ENCODE measurements around the gene IFNB1. TPM values are rescaled to one million over a fixed set of nuclear protein-coding genes. Genes with fewer than 3 reads are reported as not detected.
A peak's percentile ranks its signal among the peaks of the same experiment; 100 is the strongest.

Gene IFNB1
- total RNA-seq, 1 donor from 2014 or later, result not detected

- no peak for DNase-seq (ENCODE audit: extremely low read depth, low read depth, low spot score)
Measured at GRCh38 chr9:21070906-21071305, 6.8 kb downstream of the IFNB1 start.

DNA sequence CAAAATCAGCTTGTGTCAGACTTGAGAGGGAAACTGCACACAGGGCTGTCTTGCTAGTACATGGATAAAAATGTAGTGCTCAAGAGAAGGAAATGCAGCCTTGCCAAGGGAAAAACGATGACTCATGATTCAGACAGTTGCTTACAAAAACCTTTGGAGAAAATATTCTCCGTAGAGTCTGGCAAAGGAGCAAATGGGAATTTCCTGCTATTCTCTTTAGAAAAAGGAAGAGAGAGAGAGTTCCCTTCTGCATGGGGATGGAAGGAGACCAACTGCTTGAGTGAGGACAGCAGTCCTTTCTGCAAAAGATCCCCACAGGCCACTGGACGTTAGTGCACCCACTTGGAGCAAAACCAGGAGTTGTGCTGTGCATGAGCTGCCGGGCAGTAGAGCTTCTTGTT, 7.6 kb downstream of the IFNB1 start:
- DNase-seq (ENCODE audit: extremely low read depth, low read depth, low spot score), result peak; percentile 92

DNA sequence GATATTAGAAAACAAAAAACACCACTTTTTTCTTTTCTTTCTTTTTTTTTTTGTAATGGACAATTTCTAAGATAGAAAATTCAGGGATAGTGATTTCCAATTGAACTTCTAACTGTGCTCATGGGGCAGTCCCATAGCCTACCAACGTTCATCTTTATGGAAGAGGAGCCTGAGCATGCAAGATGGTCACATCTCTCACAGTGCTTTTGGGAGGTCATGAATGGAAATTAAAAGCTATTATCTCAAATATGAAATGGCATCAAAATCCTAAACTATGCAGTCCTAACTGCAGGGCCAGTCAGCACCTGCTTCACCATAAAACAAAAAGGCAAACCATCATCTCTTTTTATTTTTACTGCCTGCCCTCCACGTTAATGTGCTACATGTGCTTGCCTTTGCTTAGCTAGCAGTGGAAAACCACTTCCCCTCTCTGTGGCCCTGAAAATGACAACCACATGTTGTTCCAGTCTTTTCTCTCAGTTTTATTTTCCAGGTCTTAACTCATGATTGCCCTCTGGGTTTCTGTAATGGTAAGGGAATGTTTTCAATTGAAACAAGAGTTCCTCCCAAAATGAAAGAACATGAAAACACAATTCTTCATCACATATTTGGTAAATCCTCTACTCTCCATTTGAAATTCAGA, 16.7 kb downstream of the IFNB1 start:
- no peak for DNase-seq (ENCODE audit: extremely low read depth, low read depth, low spot score)

GRCh38 chr9:21056931-21057330, 20.8 kb downstream of the IFNB1 start:
- DNase-seq (ENCODE audit: extremely low read depth, low read depth, low spot score), result no peak

DNA sequence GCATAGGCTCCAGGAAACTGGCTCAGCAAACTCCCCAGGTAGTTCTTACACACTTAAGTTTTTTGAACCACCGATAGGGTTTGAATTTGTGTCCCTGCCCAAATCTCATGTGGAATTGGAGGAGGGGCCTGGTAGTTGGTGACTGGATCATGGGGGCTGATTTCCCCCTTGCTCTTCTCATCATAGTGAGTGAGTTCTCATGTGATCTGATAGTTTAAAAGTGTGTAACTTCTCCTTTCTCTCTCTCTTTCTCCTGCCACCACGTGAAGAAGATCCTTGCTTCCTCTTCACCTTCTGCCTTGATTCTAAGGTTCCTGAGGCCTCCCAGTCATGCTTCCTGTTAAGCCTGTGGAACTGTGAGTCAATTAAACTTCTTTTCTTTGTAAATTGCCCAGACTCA, 23.9 kb downstream of the IFNB1 start:
- DNase-seq (ENCODE audit: extremely low read depth, low read depth, low spot score), result no peak

- no peak for DNase-seq (ENCODE audit: extremely low read depth, low read depth, low spot score)
Measured at GRCh38 chr9:21047281-21047691, 30.5 kb downstream of the IFNB1 start.

DNA sequence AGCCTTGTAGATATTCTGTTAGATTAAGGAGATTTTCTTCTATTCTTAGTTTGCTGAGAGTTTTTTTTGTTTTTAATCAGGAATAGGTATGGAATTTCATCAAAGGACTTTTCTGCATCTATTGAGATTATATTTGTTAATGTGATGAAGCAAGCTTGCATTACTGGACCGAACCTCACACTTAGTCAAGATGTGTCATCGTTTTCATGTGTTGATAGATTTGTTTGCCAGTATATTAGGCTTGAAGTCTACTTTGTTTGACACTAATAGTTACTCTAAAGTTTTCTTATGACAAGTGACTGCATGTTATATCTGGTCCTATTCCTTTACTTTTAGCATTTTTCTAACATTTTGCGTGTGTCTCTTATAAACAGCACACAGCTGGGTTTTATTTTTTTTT, 33.9 kb downstream of the IFNB1 start:
- DNase-seq (ENCODE audit: extremely low read depth, low read depth, low spot score), result no peak

- no peak for DNase-seq (ENCODE audit: extremely low read depth, low read depth, low spot score)
Measured at GRCh38 chr9:21042466-21042865, 35.3 kb downstream of the IFNB1 start.

DNA sequence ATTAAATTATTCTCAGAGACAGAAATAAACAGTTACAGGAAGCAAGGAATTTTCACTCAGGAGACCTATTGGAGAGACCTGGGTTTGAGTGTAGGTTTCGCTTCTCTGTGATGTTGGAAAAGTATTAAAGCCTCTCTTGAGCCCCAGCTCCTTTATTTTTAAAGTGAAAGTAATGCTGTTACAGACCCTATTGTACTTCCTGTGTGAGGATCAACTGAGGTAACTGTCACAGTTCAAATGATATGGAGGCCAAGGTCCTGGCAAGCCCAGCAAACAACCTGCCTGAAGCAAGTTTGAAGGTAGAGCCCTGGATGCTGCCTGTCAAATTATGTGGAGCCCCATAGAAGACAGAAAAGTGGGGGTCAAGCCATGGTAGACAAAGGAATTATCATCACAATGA, 38.4 kb downstream of the IFNB1 start:
- DNase-seq (ENCODE audit: extremely low read depth, low read depth, low spot score), result no peak

DNA sequence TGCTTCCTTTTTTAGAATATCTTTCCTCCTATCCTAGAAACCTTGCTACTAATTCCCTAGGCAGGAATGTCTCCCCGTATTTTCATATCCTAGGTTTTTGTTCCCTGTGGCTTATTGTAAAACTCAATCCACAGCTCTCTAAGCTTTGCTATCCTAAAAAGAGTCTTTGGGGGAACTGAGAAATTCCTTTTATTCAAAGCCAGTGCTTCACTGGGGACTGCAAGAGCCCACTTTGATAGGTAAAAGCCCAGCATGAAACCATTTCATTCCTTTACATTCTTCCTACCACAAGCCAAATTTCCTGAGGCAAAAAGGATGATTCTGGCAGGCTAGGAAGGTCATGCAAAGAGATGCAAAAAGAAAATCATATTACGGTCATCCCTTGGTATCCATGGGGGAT, 40.5 kb downstream of the IFNB1 start:
- no peak for DNase-seq (ENCODE audit: extremely low read depth, low read depth, low spot score)

GRCh38 chr9:21031808-21032183, 45.9 kb downstream of the IFNB1 start:
- no peak for DNase-seq (ENCODE audit: extremely low read depth, low read depth, low spot score)

- DNase-seq (ENCODE audit: extremely low read depth, low read depth, low spot score), result no peak
Measured at GRCh38 chr9:21031091-21031807, 46.5 kb downstream of the IFNB1 start, which contains the start of gene HACD4. HACD4 (minus strand) TSS chr9:21031640; CDS start chr9:21031590, 50 bp downstream.

DNA sequence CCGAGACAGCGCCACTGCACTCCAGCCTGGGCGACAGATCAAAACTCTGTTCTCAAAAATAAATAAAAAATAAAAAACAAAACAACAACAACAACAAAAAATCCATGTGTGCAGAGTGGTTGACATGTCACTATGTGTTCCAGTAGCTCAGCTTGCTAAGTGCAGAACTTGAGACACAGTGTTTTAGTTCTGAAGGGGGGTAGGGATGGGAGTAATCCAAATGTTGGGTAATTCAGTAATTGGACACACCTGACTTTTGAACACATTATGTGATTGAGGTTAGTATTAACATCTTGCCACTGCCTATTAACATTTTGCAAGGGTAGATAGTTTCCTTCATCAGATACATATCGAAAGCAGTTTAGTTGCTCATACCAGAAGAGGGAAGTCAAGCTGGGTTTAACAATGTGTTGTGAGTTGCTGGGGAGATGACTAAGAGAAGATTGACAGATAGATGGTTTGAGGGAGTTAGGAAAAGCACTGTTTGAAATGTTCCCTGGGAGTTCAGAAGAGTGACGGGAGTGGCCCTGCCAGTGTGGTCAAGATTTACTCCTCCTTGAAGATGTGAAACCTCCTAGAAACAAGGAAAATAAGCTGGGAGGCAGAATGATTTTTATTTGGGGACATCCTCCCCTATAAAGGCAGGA, 47.2 kb downstream of the IFNB1 start:
- no peak for DNase-seq (ENCODE audit: extremely low read depth, low read depth, low spot score)

- DNase-seq (ENCODE audit: extremely low read depth, low read depth, low spot score), result no peak
Measured at GRCh38 chr9:21029661-21030060, 48.1 kb downstream of the IFNB1 start.

GRCh38 chr9:21028466-21028865, 49.3 kb downstream of the IFNB1 start:
- DNase-seq (ENCODE audit: extremely low read depth, low read depth, low spot score), result no peak

DNA sequence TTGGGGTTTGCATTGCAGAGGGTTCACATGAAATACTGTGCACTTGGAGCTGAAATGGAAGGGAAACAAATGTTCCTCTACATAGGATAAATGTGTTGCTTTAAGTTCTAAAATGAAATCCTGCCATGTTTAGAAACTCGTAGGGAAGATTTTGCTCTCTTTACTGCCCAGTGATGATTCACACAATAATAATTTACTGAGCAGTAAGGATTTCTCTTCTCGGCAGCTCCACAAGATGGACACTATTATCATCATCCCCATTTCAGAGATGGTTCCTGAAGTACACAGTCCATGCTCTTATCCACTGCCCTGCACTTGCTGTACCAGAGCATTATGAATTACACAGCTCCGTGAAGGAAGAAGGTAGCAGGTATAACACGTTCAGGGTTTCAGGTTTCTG, 50.4 kb downstream of the IFNB1 start:
- DNase-seq (ENCODE audit: extremely low read depth, low read depth, low spot score), result no peak

Other genes with a start within 250 kb of the IFNB1 start
- 2.0 and 2.8 TPM in 2 replicates for gene HACD4, start 46.3 kb downstream of the IFNB1 start, total RNA-seq
- not detected in 2 replicates for gene IFNW1, start 63.9 kb upstream of the IFNB1 start, total RNA-seq
- not detected in 2 replicates for gene IFNA21, start 88.7 kb upstream of the IFNB1 start, total RNA-seq
- gene IFNA4, start 109.6 kb upstream of the IFNB1 start, total RNA-seq, result not detected in 2 replicates
- gene IFNA7, start 124.3 kb upstream of the IFNB1 start, total RNA-seq, result not detected in 2 replicates
- not detected in 2 replicates for gene IFNA10, start 129.2 kb upstream of the IFNB1 start, total RNA-seq
- gene IFNA16, start 139.4 kb upstream of the IFNB1 start, total RNA-seq, result not detected in 2 replicates
- not detected in 2 replicates for gene IFNA17, start 150.3 kb upstream of the IFNB1 start, total RNA-seq
- gene IFNA14, start 162.1 kb upstream of the IFNB1 start, total RNA-seq, result not detected in 2 replicates
- gene IFNA5, start 227.4 kb upstream of the IFNB1 start, total RNA-seq, result not detected in 2 replicates

All from glomerular endothelial cell (primary cell).